HepG2 (cell line): ENCODE results near the gene GLS2. TPM values are rescaled to one million over a fixed set of nuclear protein-coding genes. Genes with fewer than 3 reads are reported as not detected.

Experiments used
- DDIT3 ChIP-seq: sonication (generic); formaldehyde crosslinking; IDR thresholded peaks from 2 replicates; pipeline ENCODE4 v1.4.0; 2020; ENCODE audit warnings: mild to moderate bottlenecking, missing genetic modification reagents
- EZH2 ChIP-seq: conservative IDR thresholded peaks from 2 replicates; pipeline ENCODE4 v1.6.1; 2012; ENCODE audit warnings: mild to moderate bottlenecking, low read depth, low read length, moderate library complexity
- PRMT3 ChIP-seq: sonication (generic); formaldehyde crosslinking; IDR thresholded peaks from 2 replicates; pipeline ENCODE4 v1.8.1; 2022; ENCODE audit warnings: low read depth, mild to moderate bottlenecking, moderate library complexity, missing genetic modification reagents, borderline replicate concordance
- RFXANK ChIP-seq: IDR thresholded peaks from 2 replicates; pipeline ENCODE4 v1.6.1; 2016
- SMAD3 ChIP-seq: sonication (generic); formaldehyde crosslinking; IDR thresholded peaks from 2 replicates; pipeline ENCODE4 v1.4.0; 2020; ENCODE audit warnings: missing genetic modification reagents
- SMYD3 ChIP-seq: sonication (generic); formaldehyde crosslinking; IDR thresholded peaks from 2 replicates; pipeline ENCODE4 v1.8.1; 2023; ENCODE audit warnings: mild to moderate bottlenecking, missing genetic modification reagents
- SOX13 ChIP-seq, 3 experiments: fragments of 450-650 bp in 1 of 3; sonication (generic) in 1 of 3; formaldehyde crosslinking in 1 of 3; IDR thresholded peaks in 2 of 3; conservative IDR thresholded peaks in 1 of 3; 2 replicates each; pipeline versions ENCODE4 v1.5.0 to v1.6.1; 2016 to 2020; ENCODE audit warnings: antibody characterized with exemption in 1 of 3, mild to moderate bottlenecking in 1 of 3, missing compliant biosample characterization in 1 of 3, missing genetic modification reagents in 1 of 3, moderate library complexity in 1 of 3
- XBP1 ChIP-seq: sonication (generic); formaldehyde crosslinking; IDR thresholded peaks from 2 replicates; pipeline ENCODE4 v1.5.0; 2020; ENCODE audit warnings: missing genetic modification reagents
- ZNF224 ChIP-seq: sonication (generic); formaldehyde crosslinking; IDR thresholded peaks from 2 replicates; pipeline ENCODE4 v1.5.0; 2020; ENCODE audit warnings: mild to moderate bottlenecking, missing genetic modification reagents
- polyA plus RNA-seq, 8 experiments: library from polyadenylated mRNA; depleted of rRNA in 3 of 8; stranded (reverse) in 7 of 8; unstranded in 1 of 8; fragments of >200 nt; fragmentation: Illumina TruSeq in 4 of 8; extraction: Trizol in 4 of 8; gene quantifications; 2 replicates each; pipeline versions ENCODE4 v1.2.1 to v1.2.3, GENCODE V29; 2011 to 2016; ENCODE audit warnings: low read depth in 4 of 8, missing spikeins in 1 of 8, mixed read lengths in 1 of 8; ENCODE audit not compliant: insufficient read depth in 1 of 8
- total RNA-seq, 5 experiments: library from RNA; depleted of rRNA; stranded (reverse); fragments of >200 nt; fragmentation: Illumina TruSeq; extraction: Trizol; gene quantifications; 2 replicates each; pipeline ENCODE4 v1.2.3, GENCODE V29; 2016; ENCODE audit warnings: low read depth in 1 of 5
- TF ChIP-seq, protein P1 (sequence below): sonication (generic); formaldehyde crosslinking; IDR thresholded peaks from 2 replicates; pipeline ENCODE4 v1.4.0; 2020; ENCODE audit warnings: mild to moderate bottlenecking, missing genetic modification reagents
- TF ChIP-seq, protein P2 (sequence below): sonication (generic); formaldehyde crosslinking; IDR thresholded peaks from 2 replicates; pipeline ENCODE4 v1.5.0; 2020; ENCODE audit warnings: missing genetic modification reagents
- TF ChIP-seq, protein P3 (sequence below): sonication (generic); formaldehyde crosslinking; IDR thresholded peaks from 2 replicates; pipeline ENCODE4 v1.8.0; 2022; ENCODE audit warnings: missing genetic modification reagents, mild to moderate bottlenecking, inconsistent platforms, borderline replicate concordance

Gene GLS2
- total and polyA plus RNA-seq, 2 of the 13 experiments (the other 11 are each of a cell fraction or from before 2014, with no cell fraction given), result 8.6 to 12.2 TPM

DNA sequence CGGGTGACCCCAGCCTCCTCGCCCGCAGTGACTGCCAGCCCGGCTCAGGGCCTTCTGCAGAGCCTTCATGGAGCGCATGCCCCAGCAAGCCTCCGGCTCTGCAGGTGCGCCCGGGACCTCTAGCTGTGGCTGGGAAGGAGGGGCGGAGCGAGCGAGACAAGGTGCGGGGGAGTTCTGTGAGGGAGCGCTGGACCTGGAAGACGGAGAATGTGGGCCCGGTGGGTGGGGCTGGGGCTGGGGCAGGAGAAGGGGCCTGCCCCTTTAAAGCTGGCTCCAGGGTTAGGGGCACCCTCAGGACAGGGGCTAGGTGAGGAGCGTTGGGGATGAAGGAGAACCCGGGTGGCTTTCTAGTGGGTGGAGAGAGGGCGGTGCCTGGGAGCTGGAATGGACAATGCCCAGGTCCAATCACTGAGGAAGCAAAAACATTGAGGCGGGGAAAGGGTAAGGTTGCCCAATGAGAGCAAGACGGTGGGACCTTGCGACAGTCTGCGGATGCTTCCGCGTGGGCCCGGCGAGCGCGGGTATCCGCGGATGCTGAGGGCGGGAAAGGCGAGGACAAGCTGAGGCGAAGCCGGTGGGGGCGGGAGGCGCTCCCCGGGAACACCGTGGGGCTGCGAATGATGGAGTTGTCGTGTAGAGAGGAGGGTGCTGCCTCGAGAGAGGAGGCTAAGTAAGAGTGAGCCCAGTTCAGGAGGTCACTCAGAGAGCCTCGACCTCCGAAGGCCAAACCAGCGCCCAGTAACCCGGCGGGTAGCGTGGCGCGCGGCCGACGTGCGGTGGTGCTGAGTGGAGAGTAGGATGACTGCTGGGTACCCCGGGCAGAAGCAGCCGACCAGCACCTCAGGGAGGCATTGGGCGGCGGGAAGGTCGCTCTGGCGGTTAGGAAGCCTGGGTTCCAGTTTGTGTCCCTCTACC lies at the start of gene GLS2 (continued):
- TF ChIP-seq, protein P1, sequence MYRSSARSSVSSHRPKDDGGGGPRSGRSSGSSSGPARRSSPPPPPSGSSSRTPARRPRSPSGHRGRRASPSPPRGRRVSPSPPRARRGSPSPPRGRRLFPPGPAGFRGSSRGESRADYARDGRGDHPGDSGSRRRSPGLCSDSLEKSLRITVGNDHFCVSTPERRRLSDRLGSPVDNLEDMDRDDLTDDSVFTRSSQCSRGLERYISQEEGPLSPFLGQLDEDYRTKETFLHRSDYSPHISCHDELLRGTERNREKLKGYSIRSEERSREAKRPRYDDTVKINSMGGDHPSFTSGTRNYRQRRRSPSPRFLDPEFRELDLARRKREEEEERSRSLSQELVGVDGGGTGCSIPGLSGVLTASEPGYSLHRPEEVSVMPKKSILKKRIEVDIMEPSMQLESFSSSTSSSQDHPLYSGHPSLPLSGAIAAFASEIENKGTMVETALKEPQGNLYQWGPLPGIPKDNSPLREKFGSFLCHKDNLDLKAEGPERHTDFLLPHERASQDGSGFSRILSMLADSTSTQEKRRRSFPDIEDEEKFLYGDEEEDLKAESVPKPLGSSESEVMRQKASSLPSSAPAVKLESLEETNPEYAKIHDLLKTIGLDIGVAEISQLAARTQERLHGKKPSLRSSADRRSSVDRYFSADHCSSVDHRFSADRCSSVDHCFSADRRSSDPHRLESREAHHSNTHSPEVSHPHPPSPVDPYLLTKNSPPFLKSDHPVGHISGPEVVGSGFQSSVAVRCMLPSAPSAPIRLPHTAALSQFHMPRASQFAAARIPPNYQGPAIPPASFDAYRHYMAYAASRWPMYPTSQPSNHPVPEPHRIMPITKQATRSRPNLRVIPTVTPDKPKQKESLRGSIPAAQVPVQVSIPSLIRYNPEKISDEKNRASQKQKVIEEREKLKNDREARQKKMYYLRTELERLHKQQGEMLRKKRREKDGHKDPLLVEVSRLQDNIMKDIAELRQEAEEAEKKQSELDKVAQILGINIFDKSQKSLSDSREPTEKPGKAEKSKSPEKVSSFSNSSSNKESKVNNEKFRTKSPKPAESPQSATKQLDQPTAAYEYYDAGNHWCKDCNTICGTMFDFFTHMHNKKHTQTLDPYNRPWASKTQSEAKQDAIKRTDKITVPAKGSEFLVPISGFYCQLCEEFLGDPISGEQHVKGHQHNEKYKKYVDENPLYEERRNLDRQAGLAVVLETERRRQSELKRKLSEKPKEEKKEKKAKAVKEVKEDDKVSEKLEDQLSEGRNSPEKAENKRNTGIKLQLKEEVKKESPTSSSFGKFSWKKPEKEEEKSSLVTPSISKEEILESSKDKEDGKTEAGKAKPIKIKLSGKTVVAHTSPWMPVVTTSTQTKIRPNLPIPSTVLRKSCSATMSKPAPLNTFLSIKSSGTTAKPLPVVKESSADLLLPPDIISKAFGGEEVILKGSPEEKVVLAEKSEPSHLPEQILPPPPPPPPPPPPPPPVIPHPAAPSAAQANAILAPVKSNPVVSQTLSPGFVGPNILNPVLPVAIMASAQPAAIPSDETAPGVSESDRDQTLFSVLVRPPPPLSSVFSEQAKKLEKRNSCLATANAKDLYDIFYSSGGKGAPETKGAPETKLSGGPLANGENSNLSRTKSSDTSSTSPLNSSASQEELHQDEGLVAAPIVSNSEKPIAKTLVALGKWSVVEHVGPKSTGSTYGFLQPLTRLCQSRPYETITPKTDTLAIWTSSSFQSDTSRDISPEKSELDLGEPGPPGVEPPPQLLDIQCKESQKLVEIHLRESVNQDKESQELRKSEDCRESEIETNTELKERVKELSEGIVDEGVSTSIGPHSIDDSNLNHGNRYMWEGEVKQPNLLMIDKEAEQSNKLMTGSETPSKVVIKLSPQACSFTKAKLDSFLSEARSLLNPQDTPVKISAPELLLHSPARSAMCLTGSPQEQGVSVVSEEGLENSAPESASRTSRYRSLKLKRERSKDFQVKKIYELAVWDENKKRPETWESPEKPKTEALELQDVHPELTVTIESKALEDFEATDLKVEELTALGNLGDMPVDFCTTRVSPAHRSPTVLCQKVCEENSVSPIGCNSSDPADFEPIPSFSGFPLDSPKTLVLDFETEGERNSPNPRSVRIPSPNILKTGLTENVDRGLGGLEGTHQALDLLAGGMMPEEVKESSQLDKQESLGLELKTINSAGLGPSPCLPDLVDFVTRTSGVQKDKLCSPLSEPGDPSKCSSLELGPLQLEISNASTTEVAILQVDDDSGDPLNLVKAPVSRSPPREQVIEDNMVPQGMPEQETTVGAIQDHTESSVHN, result peak; percentile 88; the same call in 1 of the 2 replicates
- TF ChIP-seq SMAD3 (CRISPR knock-in tag) (peak; percentile 67; the same call in 1 of the 2 replicates), ZNF224 (CRISPR knock-in tag) (peak; percentile 83; the same call in 1 of the 2 replicates), EZH2 (no peak), PRMT3 (no peak; the same call in 1 of the 2 replicates), RFXANK (CRISPR knock-in tag) (no peak), XBP1 (CRISPR knock-in tag) (0 out of 2 replicates have a peak, but pooled peaks have one; percentile 75), SMYD3 (CRISPR knock-in tag) (no peak), SOX13 (IDR thresholded peaks at IDR 0.05) (no peak), SOX13 (CRISPR knock-in tag; conservative IDR thresholded peaks at IDR 0.05 in 1 of 2, IDR thresholded peaks at IDR 0.05 in 1 of 2) (0 out of 4 replicates have a peak, but pooled peaks of 1 of the 2 experiments have one; percentile 28), DDIT3 (CRISPR knock-in tag) (no peak)
- TF ChIP-seq, protein P2, sequence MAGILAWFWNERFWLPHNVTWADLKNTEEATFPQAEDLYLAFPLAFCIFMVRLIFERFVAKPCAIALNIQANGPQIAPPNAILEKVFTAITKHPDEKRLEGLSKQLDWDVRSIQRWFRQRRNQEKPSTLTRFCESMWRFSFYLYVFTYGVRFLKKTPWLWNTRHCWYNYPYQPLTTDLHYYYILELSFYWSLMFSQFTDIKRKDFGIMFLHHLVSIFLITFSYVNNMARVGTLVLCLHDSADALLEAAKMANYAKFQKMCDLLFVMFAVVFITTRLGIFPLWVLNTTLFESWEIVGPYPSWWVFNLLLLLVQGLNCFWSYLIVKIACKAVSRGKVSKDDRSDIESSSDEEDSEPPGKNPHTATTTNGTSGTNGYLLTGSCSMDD (CRISPR knock-in tag), result peak; percentile 67; the same call in 1 of the 2 replicates
- TF ChIP-seq, protein P3, sequence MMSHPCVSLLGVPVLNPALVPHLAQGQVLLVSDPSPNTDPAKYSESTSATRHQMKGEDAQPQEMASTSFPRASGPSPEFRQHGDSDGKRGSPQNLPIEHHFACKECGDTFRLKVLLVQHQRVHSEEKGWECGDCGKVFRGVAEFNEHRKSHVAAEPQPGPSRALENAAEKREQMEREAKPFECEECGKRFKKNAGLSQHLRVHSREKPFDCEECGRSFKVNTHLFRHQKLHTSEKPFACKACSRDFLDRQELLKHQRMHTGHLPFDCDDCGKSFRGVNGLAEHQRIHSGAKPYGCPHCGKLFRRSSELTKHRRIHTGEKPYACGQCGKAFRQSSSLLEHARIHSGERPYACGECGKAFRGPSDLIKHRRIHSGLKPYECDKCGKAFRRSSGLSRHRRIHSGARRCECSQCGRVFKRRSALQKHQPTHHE, result peak; percentile 98; the same call in 1 of the 2 replicates
